NCI-H2081 (cell line): Measurements from ENCODE around the gene PDZRN3.

Source experiments
- DNase-seq, 2 experiments: peaks; one replicate each; lab custom pipeline; 2025; lab: John Stamatoyannopoulos, UW

PDZRN3 gene

GRCh38 chr3:73622091-73622805 lies 2.5 kb downstream of the PDZRN3 start:
- peak; percentile 31 to 78 for DNase-seq

GRCh38 chr3:73621388-73621787 lies 3.4 kb downstream of the PDZRN3 start:
- no peak for DNase-seq

DNA sequence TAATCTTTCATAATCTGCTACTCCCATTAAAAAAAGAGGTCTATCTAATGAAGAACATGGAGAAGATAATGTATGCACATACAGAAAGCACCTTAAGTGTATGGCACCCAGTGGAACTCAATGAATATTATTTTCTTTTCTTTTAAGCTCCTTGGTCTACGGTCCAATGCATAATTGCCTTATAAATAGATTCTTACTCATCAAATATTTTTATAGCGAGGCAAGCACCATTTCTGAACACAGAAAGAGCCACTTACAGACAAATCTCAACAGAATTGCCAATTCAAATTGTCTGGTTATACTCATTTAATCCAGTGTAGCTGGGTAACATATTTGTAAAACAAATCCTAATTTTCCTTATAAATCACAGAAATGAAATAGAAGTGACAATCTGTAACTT lies 6.3 kb downstream of the PDZRN3 start:
- no peak for DNase-seq

GRCh38 chr3:73616056-73616455 lies 8.7 kb downstream of the PDZRN3 start:
- DNase-seq: no peak

DNA sequence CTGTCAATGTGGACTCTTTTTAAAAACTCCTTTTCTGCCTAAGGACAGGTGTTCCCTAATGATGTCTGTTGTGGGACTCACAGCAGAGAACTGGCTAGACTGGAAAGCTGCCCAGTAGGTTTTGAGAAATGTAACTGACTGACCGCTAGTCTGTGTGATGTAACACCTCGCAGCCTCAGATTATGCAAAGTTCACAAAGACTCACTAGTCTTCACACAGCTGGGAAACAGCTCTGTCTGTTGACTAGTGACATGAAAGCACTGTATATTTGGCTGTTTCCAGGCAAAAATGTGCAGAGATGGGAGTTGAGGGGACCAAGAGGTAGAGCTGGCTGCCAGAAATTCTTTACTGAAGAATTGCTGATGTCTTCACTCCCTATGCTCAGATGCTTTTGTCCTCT lies 10.3 kb downstream of the PDZRN3 start:
- no peak for DNase-seq

GRCh38 chr3:73611176-73611575 lies 13.6 kb downstream of the PDZRN3 start:
- DNase-seq: no peak

- DNase-seq: no peak
Observed at GRCh38 chr3:73610493-73610892, 14.2 kb downstream of the PDZRN3 start.

GRCh38 chr3:73609655-73610054 lies 15.1 kb downstream of the PDZRN3 start:
- DNase-seq: no peak

DNA sequence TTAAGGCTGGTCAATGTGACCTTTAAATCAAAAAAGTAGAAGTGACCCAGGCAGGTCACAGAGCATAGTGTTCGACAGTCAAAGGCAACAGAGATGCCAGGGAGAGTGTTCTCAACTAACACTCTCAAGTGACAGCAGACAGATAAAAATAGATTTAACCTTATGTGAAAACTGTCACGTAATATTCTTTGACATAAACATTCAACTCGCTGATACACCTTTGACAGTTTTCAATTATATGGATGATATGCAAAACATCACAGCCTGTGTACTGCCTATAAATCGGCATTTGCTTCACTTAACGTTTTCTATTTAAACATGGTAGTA lies 15.5 kb downstream of the PDZRN3 start:
- DNase-seq: no peak

DNA sequence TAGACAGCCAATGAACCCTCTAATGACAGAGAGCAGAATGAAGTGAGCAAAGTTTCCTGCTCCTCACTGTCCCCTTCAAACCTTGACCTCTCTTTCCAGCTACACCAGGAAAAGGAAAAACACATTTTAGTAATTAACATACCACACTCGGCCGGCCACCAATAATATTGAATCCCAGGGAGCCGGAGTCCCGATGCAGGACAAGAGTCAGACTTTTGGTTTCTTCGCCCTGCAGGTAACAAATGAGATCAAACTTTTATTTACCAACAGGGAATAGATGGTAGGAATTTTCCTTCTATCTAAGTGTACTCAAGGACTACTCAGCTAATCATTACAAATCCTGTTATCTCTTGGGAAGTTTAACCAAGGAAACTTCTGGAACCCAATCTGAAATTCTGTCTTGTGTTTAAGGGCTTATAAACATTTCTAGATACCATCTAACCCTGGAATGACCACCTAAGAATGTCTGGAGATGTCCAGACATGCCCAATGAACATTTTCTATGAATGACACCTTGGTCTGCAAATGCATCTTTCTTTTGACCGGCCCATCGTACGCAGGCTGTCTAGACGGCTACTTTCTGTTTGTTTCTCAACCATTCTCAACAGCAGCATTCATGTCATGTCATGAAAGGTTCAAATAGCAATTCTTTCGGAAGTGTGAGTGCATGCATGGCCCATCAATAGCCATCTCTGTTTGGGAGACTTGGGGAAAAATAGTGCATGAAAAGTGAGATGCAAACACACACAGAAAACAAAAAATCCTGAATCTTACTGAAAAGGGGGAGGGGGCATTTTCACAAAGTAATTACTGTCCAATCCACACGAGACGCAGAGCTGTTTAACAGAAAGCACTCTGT lies 16.1 kb downstream of the PDZRN3 start:
- DNase-seq: no peak

DNA sequence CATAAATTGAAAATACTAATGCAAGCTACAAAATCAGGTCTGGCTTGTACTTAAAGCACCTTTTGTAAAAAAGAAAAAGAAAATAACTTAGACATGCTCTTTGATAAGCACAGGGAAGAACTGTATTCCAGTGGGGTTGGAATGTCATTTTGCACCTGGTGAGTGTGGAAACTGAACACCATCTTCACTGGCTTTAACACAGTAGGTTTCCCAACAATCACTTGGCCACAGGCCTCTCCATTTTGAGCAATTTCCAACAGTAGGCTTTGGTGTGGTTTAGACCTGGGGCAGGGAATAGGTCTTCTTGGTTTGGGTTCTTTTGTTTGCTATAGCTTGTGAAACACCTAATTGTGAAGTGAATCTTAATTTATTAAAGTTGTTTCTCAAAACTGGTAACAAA lies 18.9 kb downstream of the PDZRN3 start:
- no peak for DNase-seq

DNA sequence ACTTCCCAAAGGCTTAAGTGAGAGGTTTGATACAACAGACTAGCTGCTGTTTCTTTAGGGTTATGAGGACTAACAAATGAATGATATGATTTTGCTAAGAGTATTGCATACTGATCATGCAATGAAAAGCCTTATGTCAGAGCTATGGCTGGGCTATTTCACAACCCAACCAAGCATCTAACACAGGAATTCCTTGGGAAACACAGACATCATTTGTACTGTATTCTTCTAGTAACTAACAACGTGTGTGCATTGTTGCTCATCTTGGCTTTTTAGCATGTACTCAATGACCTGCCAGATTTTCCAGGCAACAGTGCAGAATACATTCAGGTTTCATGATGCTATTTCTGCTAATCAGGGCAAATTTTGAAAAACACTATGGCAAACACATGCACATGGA lies 19.3 kb downstream of the PDZRN3 start:
- DNase-seq: no peak

- no peak for DNase-seq
Observed at GRCh38 chr3:73604451-73604850, 20.3 kb downstream of the PDZRN3 start.

- DNase-seq: no peak
Observed at GRCh38 chr3:73603762-73604171, 21.0 kb downstream of the PDZRN3 start.

GRCh38 chr3:73602170-73602569 lies 22.6 kb downstream of the PDZRN3 start:
- no peak for DNase-seq

- no peak for DNase-seq
Observed at GRCh38 chr3:73601481-73601880, 23.3 kb downstream of the PDZRN3 start.

DNA sequence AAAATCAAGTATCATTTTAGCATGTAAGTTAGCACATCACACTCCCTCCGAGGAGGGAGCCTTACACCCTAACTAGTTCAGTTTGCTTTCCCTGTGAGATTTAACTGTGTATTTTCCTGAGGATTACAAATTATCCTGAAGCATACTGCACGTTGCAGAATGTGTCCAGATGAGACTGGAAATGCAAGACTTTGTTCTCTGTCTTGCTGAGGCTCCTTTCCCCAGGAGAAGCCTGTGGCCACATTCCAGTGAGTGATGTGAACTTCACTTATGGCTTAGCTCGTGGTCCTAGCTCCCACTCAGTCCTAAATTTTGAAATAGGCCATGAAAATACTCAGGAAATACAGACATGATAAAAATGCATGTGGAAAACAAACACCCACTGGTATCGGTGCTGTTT lies 23.7 kb downstream of the PDZRN3 start:
- no peak for DNase-seq

DNA sequence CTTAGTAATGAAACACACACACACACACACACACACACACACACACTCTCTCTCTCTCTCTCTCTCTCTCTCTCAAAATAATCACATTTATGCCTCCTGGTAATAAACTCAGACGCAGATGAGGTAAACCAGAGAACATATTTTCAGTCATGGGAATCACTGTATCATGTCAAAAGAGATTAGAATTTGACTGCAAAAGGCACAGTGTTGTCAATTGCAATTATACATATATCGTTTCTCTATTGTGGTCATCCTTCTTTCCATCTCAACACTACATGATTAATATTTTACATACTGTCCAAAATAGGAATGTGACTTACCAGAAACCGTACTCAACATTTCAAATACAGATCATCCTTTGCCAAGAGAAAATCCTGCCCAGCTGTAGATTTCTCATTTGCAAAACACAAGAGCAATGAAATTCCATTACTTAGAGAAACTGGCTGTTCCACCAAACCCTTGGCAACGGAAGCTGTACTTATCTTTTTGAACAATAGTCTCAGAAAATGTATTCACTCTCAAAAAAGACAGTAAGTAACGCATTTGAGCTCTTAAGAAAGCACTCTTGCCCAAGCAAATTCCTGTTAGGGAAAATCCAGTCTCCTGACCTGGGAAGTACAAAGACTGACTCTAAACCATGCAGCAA lies 24.3 kb downstream of the PDZRN3 start:
- no peak for DNase-seq

GRCh38 chr3:73599605-73600004 lies 25.1 kb downstream of the PDZRN3 start:
- no peak for DNase-seq

- DNase-seq: no peak
Observed at GRCh38 chr3:73597476-73597875, 27.3 kb downstream of the PDZRN3 start.

GRCh38 chr3:73592154-73593144 lies 32.3 kb downstream of the PDZRN3 start:
- peak; percentile 69 to 94 for DNase-seq

DNA sequence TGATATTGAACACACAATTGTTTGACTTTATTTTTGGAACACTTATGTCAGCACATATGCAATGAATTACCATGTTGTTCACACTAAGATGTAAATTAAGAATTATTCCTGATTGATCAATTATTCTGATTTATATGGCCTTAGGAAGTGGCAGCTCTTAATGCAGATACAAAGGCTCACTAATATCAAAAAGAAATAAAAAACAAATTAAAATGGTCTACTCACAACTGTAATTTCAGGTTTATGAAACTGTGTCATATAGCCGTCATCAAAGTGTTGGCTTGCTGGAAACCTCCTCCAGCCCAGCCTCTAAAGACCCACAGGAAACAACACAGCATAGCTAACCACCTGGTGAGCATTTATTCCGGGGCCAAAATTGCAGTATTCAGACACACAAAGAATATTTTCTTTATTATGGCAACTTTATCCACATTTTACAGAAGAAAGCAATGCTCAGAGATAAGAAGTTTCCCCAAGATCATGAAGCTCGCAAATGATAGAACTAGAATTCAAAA lies 33.4 kb downstream of the PDZRN3 start:
- DNase-seq: peak in 1 of 2 experiments; percentile 6
